AG04450 (cell line): ENCODE data around the gene CDHR5. TPM values are rescaled to one million over a fixed set of nuclear protein-coding genes. Genes with fewer than 3 reads are reported as not detected.

Experiments
- CTCF ChIA-PET: fragments of 300-600, 350-600 bp; formaldehyde crosslinking; extraction: SDS; loops from one replicate; lab custom pipeline; 2022; ENCODE audit warnings: antibody characterized with exemption, inconsistent platforms; lab: Charles Lee
- POLR2A ChIA-PET: fragments of 350-600 bp; formaldehyde crosslinking; extraction: SDS; loops from one replicate; lab custom pipeline; 2021; ENCODE audit warnings: antibody characterized with exemption, inconsistent platforms; lab: Yijun Ruan, JAX
- DNase-seq: peaks from one replicate; pipeline ENCODE4 v3.0.0-alpha.2; 2011; ENCODE audit warnings: low read depth, low spot score
- H3K27ac ChIP-seq: one replicate; pipeline ENCODE4 v1.5.1; 2012; ENCODE audit warnings: low read depth, low read length, control low read depth
- H3K27me3 ChIP-seq: one replicate; pipeline ENCODE4 v1.6.0; 2012; ENCODE audit warnings: low read length; ENCODE audit not compliant: control insufficient read depth, insufficient read depth
- H3K4me3 ChIP-seq: 2 replicates; pipeline ENCODE4 v1.5.1; 2011; ENCODE audit warnings: mild to moderate bottlenecking, low read depth, low read length, control low read depth
- H3K9me3 ChIP-seq: 2 replicates; pipeline ENCODE4 v1.5.1; 2012; ENCODE audit warnings: low read length; ENCODE audit not compliant: control insufficient read depth, insufficient read depth
- CTCF ChIP-seq: IDR thresholded peaks from 2 replicates; pipeline ENCODE4 v1.5.1; 2011; ENCODE audit warnings: low read depth, low read length, control low read depth, inconsistent platforms
- polyA plus RNA-seq: library from polyadenylated mRNA; depleted of rRNA; stranded (reverse); fragments of >200 nt; gene quantifications from 2 replicates; pipeline ENCODE4 v1.2.3, GENCODE V29; 2011

The CDHR5 gene
- polyA plus RNA-seq, 1 experiment: not detected

DNA sequence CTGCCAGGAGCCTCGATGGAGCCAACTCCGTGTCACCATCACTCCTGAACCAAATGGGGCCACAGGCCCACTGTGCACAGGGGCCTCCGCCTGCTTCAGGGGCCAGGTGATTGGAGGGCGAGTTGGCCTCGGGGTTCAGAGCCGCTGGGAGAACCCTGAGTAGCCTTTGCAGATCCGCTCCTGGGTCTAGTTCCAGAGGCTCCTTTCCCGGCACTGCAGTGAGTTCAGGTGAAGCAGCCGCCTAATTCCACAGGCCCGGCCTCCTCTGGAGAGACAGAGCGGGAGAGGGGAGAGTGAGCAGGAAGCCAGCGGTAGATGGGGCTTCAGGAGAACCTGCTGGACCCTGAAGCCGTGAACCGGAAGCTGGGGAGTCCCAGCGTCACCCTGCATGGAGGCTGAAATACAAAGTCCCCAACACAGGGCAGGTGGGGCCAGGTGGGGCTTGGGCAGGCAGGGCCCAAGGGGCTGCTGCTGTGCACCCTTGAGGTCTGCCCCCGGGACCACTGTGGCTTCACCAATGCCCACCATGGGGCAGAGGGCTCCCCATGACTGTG lies 34.9 kb upstream of the CDHR5 start:
- POLR2A ChIA-PET: no interaction called here
- no peak for DNase-seq
- Histone ChIP-seq H3K27me3 (no peaks in the 10 kb centered on the region), H3K27ac (no peak overlapping the region), H3K9me3 (no peaks in the 10 kb centered on the region), H3K4me3 (no peak overlapping the region)
- CTCF ChIA-PET: no interaction called here
- no peak for TF ChIP-seq CTCF

GRCh38 chr11:657691-658126 lies 33.0 kb upstream of the CDHR5 start:
- Histone ChIP-seq H3K9me3 (no peaks in the 10 kb centered on the region), H3K27me3 (no peaks in the 10 kb centered on the region), H3K4me3 (no peak overlapping the region), H3K27ac (no peak overlapping the region)
- no peak for TF ChIP-seq CTCF
- POLR2A ChIA-PET: no interaction called here
- CTCF ChIA-PET: no interaction called here
- DNase-seq: no peak

DNA sequence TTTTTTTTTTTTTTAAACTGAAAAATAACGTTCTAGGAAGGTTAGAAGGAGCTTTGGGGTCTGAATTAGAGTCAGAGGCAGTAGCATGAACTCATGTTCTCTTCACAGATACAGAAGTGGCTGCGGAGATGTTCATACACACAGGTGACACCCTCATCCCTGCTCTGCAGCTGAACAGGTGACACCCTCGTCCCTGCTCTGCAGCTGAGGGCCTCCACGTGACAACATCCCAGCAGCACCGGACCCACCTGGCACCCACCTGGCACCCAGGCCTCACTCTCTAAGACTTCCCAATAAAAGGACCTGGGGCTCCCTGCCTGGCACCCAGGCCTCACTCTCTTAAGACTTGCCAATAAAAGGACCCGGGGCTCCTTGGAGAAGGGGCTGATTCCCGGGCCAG lies 32.1 kb upstream of the CDHR5 start:
- ChIA-PET CTCF (no interaction called here), POLR2A (no interaction called here)
- H3K27ac ChIP-seq: no peak overlapping the region
- H3K4me3 ChIP-seq: no peak overlapping the region
- no peak for DNase-seq
- no peak for TF ChIP-seq CTCF
- no peaks in the 10 kb centered on the region for H3K27me3 ChIP-seq
- no peaks in the 10 kb centered on the region for H3K9me3 ChIP-seq

DNA sequence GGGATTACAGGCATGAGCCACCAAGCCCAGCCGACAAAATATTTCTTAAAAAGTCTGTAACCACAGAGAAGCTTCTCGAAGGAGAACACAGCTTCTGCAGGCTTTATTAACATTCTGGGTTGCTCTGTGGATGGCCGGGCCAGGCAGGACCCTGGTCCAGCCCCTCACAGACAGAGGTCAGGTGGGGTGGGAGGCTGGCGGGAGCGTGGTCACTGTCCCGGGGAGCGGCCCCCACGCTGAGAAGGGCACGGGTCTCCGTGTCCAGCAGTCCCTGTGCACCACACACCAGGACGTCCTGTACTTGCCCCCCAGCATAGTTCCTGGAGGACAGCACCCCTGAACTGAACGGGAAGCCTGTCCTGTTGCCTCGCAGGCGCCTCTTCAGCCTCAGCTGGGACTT lies 31.7 kb upstream of the CDHR5 start:
- DNase-seq: no peak
- CTCF ChIA-PET: no interaction called here
- POLR2A ChIA-PET: no interaction called here

More for the DNA sequence above, 31.7 kb upstream of the CDHR5 start:
- H3K27me3 ChIP-seq: no peaks in the 10 kb centered on the region
- TF ChIP-seq CTCF: no peak
- no peak overlapping the region for H3K4me3 ChIP-seq
- no peak overlapping the region for H3K27ac ChIP-seq
- H3K9me3 ChIP-seq: no peaks in the 10 kb centered on the region
